Kidney glomerular epithelial cell (primary cell): Measurements from ENCODE around the gene GNPTAB.
"Not testable (repeated sequence)": the region's sequence is repeated elsewhere in the genome, so short reads cannot be mapped to it uniquely, and the experiment has no call there.

Experiments
- DNase-seq: peaks from one replicate; lab custom pipeline; 2025; lab: John Stamatoyannopoulos, UW

Gene GNPTAB

DNA sequence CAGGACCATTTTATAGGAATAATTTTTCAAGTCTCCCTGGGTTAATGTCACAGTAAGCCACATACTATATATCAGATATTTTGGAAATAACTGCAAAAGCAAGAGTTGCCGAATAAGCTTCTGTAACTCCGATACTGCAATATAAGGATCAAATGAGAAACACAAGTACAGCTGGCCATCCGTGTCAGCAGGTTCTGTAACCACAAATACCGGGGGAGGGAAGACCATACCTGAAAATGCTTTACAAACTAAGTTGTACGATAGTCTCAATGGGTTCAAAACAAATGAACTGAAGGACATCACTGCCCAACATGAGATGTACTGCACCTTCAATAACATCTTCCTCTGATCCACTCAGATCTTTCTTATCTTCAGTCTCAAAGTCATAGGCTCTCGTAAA is 93.3 kb downstream of the GNPTAB start:
- no peak for DNase-seq

DNA sequence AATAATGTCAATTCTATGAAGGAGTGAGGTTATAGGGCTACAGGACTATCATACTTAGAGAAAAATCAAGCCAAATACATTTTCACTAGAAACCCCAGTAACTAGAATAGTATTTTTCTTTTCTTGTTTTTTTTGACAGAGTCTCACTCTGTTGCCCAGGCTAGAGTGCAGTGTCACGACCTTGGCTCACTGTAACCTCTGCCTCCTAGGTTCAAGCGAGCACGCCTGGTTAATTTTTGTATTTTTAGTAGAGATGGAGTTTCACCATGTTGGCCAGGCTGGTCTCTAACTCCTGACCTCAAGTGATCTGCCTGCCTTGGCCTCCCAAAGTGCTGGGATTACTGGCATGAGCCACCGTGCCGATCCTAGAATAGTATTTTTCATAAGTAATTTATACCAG is 96.3 kb downstream of the GNPTAB start:
- not testable (repeated sequence) for DNase-seq

DNA sequence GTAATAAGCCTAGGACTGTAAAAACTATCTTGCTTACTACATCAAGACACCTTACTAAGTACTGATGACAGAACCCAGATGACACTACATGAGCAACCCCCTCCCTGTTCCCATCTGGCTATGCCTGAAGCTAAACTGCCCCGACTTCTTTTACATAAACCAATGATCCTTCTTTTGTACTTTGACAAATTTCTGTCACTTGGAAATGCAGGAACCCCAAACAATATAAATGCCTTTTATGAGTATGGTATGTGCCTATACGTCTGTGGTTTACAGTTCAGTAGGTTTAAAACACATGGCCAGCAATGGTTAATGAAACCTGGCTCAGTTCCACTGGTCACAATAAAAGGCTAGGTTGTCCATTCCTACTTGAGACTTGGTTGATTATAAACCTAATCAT is 97.6 kb downstream of the GNPTAB start:
- no peak for DNase-seq

DNA sequence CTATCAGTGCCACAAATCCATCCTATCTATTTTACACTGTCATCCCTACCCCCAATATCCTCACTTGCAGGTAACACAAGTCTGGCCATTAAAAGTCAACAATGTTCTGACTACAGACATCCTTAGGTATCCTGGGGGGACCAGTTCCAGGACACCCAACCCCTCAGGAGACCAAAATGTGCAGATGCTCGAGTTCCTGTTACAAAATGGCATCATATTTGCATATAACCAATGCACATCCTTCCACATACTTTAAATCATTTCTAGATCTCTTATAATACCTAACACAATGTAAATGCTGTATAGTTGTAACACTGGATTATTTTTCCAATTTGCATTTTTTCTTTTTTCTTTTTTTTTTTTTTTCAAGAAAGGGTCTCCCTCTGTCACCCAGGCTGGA is 98.4 kb downstream of the GNPTAB start:
- no peak for DNase-seq

DNA sequence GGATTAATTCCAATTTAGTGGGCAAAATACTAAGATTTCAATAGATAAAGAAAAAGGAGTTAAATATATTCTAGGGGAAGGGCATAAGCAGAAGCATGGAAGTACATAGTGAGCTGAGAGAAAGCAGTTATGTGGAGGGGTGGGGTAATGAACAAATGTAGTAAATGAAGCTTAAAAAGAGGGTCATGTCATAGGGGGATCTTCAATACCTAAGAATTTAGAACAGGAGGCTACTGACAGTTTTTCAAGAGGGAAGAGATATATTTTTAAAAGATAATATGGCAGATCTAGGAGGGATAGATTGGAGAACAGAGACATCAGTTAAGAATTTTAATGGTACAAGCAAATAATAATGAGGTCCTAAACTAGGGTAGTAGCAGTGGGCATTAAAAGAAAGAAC is 100.9 kb downstream of the GNPTAB start:
- DNase-seq: no peak

DNA sequence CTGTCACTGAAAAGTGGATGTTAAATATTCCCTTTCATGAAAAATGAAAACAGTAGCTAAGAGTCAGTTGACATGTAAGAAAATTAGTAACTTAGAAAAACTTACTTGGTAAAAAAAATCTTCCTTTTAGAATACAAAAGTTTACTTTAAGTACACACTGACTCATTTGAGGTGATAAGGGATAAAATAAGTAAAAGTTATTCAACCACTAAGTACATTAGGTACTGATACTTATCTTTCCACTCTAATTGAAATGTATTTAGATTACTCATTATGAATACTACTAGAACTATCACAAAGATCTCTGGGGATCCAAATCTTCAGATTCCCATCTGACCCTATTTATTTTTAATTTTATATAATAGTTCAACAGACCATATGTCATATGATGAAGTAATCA is 103.7 kb downstream of the GNPTAB start:
- no peak for DNase-seq

DNA sequence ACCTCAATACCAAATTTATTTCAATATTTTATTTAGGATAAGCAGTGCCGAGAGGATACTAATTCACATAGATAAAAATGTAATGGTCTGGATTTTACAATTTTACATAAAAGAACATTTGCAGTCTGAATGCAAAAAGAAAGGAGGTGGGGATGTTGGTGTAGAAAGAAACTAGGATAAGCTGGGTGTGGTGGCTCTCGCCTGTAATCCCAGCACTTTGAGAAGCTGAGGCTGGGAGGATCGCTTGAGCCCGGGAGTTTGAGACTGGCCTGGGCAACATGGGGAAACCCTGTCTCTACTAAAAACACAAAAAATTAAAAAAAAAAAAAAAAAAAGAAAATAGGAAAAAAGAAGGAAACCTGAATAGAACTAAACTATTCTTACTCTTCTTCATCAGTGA is 108.4 kb downstream of the GNPTAB start:
- no peak for DNase-seq

DNA sequence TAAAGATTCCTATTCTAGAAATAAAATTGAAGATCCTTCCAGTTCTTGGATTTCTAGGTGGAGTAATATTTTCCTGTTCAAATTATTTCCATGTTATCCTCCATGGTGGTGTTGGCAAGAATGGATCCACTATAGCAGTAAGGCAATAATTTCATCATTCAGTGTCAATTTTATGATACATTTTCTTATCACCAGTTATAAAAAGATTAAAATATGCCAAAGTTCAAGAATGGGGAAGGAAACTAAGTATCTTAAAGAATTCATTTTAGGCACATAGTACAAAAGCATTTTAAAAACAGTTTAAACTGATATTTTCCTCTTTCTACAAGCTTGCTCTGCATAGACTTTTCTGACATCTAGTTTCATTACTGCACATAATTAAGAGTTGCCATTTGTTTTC is 110.6 kb downstream of the GNPTAB start:
- no peak for DNase-seq

DNA sequence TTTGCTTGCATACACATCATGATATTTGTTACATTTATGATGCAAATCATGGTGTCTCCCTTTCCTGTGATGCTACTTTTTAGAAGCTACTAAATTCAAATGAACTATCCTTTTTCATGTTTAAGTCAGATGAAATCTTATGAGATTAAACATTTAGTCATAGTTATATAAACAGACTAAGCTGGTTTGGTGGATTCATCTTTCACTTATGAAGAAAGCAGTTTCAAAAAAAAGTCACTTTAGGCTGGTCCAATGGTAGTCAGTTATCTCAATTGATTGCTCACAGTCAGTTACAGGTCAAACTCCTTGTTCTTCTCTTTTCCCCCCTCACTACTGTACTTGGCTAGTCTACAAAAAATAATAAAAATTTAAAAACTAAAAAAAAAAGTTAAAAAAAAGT is 111.2 kb downstream of the GNPTAB start:
- no peak for DNase-seq

DNA sequence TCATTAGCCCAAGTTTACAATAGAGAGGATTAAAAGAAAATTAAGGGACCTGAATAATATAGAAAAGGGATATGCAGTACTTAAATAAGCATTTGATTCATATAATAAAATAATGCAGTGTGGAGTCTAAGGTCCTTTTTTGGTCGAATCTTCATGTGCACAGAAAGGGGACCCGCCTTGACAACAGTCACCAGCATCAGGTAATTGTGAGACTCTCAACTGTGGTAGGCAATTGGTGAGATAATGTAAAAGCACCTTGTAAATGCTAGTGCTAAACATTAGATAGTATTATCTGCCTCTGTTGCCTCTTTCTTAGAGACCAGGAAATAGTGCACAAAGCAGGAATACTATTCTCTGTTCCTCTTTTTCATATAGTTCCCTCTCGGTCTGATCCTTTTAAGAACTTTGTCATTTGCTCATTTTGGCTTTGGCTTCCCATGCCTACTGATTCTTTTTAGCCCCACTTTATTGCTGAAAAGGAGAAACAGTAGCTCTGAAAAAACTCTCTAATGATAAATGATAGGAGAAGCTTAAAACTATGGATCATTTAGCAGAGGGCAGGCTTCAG is 115.8 kb downstream of the GNPTAB start:
- DNase-seq: no peak

DNA sequence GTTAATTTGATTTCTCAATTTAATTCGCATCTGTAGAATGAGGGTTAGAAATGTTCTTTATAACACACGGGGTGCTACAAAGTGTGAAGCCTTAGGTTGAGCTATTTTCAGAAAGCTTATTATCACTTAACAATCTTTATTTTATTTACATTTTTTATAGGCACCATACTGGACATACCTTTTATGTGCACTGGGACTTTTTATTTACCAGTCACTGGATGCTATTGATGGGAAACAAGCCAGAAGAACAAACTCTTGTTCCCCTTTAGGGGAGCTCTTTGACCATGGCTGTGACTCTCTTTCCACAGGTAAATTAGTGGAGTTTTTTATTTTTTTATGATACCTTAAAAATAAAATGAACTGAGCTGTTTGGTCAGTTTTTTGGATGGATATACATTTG is 116.8 kb downstream of the GNPTAB start:
- DNase-seq: no peak

DNA sequence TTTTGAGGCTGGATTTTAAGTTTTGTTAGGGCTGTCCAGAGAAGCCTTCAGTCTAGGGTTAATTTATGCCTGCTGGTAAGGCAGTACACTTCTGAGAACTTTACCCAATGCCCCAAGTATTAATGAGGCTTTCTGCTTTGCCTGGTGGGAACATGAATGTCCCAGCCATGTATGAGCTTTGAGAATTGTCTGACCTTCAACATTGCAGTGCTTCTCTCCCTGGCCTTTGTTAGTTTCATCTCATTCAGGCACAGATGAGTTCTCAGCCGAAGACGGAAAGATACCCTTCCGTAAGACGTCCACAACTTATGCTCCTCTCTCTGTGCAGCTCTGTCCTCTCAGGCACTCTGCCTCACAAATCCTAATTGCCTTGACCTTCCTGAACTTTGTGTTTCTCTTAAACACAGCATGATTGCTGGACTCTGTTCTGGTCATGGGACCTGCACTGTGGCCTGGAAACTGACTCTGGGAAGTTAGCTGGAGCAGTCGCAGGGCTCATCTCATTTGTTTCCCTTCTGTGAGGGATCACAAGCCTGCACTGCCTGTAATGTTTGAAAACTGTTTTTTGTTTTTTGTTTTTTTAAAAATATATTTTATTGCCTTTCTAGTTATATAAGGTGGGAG is 117.6 kb downstream of the GNPTAB start:
- DNase-seq: no peak

DNA sequence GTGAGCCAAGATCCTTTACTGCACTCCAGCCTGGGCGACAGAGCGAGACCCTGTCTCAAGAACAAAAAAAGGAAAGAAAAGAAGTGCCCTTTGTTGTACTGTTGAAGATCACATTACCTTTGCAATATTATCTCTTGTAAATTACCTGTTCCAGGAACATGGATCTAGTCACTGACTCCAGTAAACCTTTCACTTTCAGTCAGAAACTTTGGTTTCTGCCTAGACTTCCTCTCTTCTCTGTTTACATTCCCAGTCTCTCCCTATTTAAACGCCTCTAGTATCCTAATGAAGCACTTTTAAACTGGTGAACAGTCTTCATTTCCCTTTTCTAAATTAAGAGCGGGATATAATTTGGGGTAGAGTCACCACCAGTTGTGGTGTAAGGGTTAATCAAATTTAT is 120.5 kb downstream of the GNPTAB start:
- DNase-seq: no peak

DNA sequence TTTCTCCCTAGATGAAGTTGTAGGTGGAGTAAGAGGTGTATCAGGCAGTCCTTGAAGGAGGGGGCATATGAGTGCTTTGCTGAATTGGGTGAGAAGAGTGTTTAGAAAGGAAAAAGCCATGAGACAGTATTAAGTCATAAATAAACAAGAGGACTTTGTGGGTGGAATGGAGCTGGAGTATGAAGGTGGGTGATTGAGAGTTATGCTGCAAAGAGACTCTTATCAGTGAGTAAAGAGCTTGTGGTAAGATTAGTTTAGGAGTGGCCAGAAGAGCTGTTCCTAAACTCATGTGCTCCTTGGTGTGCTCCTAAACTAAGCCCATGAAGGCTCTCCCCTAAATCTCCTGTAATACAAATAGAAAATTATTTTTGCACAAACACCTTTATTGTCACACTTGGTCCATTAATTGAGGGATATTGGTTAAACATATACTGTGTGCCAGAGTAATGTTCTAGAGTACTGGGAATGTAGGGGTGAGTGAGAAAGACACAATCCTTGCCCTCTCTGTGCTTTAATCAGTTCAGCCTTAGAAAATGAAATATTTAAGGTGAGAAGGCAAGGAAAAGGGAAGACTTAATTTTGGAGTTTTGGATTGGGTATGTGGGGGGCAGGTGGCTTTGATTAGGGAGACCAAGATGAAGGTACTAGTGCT is 123.5 kb downstream of the GNPTAB start:
- no peak for DNase-seq

DNA sequence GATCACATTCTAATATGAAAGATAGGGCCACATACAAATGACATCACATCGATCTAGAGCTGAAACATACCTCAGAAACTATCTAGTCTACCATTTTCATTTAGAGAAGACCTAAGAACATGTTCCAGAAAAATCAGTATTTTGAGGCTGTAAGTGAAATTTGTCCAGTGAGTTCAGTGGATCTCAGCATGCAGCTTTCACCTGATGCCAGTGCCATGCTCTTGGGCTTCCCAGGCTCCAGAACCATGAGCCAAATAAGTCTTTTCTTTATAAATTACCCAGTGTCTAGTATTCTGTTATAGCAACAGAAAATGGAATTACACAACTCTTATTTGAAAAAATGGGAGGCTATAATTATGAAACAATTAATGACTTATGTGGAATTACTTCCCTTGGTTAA is 124.4 kb downstream of the GNPTAB start:
- DNase-seq: no peak

DNA sequence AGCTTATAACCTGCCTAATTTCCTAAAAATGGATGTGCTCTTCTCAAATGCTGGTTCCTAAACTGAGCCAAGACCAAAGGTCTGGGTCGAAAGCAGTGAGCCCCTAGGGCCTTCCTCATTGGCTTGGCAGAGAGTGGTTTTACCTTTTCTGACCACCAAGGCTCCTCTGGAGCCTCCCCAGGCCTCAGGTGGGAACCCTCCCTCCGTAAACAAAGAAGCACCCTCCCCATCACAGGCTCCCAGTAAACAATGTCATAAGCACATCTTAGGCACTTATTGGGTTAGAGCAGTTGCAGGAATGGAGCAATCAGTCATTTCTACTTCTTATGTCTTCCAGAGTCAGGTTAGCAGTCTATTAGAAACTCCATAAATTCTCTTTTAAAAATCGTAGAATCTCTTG is 127.3 kb downstream of the GNPTAB start:
- no peak for DNase-seq

DNA sequence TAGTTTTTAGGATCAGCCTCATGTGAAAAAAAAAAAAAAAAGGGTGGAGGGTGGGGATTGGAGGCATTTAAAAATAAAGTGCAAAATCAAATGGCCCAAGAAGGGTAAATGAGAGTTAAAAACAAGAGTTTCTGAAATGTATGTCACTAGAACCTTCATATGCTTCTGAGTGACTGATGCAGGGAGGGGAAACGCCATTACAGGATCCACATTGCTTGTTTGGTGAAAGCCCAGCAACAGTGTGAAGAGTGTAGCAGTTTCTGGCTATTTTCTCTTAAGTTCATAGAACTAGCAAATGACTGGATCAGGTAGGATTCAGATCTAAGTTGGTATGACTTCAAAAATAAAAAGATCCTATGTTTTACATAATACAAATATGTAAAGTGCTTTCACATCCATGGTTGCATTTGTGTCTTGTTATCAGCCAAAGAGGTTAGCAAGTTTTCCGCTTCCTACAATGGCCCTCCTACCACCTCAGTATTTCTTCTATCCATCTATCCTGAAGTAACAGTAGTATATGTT is 130.4 kb downstream of the GNPTAB start:
- DNase-seq: no peak

DNA sequence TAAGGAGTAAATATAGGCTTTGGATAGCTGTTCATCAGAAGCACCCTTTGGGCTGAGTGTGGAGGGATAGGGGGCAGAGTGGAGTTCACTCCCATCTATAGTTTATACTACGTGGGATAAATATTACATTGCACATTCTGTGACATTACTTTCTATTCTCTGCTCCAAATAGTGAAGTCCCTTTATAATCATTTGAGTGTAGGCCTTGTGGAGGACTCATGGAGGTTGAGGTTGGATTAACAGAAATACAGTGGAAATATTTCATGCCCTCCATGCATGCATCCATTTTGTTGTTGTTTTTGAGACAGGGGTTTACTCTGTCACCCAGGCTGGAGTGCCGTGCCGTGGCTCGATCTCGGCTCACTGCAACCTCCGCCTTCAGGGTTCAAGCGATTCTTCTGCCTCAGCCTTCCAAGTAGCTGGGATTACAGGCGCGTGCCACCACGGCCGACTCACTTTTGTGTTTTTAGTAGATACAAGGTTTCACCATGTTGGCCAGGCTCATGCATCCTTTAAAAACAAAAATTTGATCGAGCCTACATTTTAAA is 131.9 kb downstream of the GNPTAB start:
- DNase-seq: no peak

DNA sequence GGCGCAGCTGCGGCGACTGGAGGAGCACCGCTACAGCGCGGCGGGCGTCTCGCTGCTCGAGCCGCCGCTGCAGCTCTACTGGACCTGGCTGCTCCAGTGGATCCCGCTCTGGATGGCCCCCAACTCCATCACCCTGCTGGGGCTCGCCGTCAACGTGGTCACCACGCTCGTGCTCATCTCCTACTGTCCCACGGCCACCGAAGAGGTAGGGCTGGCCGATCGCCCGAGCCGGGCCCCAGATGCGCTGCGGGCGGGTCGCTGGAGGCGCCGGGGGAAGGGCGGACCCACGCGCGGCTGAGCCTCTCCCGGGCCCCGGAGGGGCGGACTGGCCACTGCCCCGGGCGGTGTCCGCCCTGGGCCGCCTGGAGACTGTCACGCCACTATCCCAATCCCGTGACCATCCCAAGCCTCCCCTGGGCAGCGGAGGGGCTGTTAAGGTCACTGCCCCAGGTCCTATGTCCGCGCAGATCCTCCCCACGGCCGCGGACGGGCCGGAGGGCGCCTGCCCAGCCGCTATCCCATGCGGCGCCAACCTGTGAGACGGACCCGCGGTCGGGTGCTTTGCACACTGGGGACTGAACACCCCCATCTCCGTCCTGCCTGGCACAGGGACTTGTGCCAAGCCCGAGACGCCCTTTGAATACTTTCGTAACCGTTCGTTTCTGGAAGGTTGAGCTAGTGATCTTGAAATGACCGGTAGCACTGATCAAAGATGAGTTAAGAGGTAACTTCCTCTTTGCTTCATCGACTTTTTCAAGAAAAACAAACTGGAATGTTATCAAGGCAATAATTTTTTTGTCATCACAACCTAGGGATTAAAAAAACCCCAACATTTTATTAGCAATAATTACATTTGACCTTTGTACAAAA is 132.6 kb downstream of the GNPTAB start:
- peak; percentile 28 for DNase-seq

DNA sequence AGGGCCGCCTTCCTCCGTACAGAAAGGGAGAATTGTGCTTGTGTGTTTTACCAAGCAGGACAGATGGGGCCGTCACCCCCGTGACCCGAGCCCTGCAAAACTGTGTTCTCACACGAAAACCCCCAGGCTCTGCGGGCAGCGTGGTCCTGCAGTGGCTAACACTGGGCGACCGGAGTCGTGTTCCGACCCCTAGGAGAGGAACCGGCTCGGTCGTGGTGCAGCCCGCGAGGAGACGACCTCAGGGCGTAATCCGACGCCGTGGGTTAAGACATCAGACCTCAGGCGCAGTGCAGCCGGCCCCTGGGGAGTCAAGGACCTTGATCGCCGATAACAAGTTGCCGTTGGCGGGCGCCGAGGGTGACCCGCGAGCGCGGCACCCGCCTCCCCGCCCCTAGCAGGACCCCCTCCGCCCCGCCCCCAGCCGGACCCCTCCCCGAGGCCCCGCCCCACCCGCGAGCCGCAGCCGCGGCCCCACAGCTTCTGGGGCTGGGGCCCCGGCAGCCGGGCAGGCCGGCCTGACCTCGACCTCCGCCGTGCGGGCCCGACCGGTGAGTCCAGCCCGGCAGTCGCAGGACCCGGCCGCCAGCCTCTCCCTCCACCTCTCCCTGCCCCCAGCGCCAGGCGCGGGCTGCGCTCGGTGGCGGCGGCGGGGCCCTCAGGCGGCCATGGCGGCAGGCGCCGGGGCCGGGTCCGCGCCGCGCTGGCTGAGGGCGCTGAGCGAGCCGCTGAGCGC is 133.4 kb downstream of the GNPTAB start, which contains the start of gene CHPT1:
Gene CHPT1, plus strand, starts transcription at position 444 of the 733 bp plus-strand sequence. Its CDS starts 222 bp downstream, at position 666.
- no peak for DNase-seq
